Suprapubic skin (tissue), 4 donors: ENCODE results near the gene SLC9A9. TPM values are rescaled to one million over a fixed set of nuclear protein-coding genes. Genes with fewer than 3 reads are reported as not detected.

Experiments
- DNase-seq, 2 donors: peaks; one replicate each; pipeline ENCODE4 v3.0.0-alpha.2; 2019; ENCODE audit warnings: low spot score in 2 of 2
- H3K27ac ChIP-seq: fragments of 200-600 bp; sonication (generic); one replicate; pipeline ENCODE4 v1.5.1; 2019
- H3K27me3 ChIP-seq: fragments of 200-600 bp; sonication (generic); one replicate; pipeline ENCODE4 v1.5.1; 2019
- H3K36me3 ChIP-seq: fragments of 200-600 bp; sonication (generic); one replicate; pipeline ENCODE4 v1.5.1; 2019
- H3K4me1 ChIP-seq: fragments of 200-600 bp; sonication (generic); one replicate; pipeline ENCODE4 v1.5.1; 2019
- H3K4me3 ChIP-seq: fragments of 200-600 bp; sonication (generic); one replicate; pipeline ENCODE4 v1.5.1; 2019; ENCODE audit warnings: mild to moderate bottlenecking
- H3K9me3 ChIP-seq: fragments of 200-600 bp; sonication (generic); one replicate; pipeline ENCODE4 v1.5.1; 2019
- EP300 ChIP-seq: sonication (generic); formaldehyde crosslinking; IDR thresholded peaks from one replicate; pipeline ENCODE4 v1.6.1; 2017; ENCODE audit warnings: antibody characterized with exemption
- POLR2A ChIP-seq, 2 donors: fragments of 450-650 bp; IDR thresholded peaks; one replicate each; pipeline ENCODE4 v1.6.1; 2017; ENCODE audit warnings: antibody characterized with exemption in 2 of 2, mild to moderate bottlenecking in 2 of 2, moderate library complexity in 2 of 2
- POLR2AphosphoS5 ChIP-seq, 3 donors: sonication (generic); formaldehyde crosslinking; IDR thresholded peaks; one replicate each; pipeline ENCODE4 v1.6.1; 2017; ENCODE audit warnings: antibody characterized with exemption in 3 of 3
- whole genome bisulfite sequencing: methylation state at CpG from one replicate; pipeline ENCODE4 v1.1.5; 2018; 5-methylcytosine and 5-hydroxymethylcytosine counted together
- total RNA-seq, 4 donors: library from RNA; depleted of rRNA; stranded (reverse); fragments of >200 nt; gene quantifications; one replicate each; pipeline ENCODE4 v1.1.0, GENCODE V29; 2016
- TF ChIP-seq, protein P1 (sequence below), 2 donors: fragments of 200-600 bp in 1 of 2; fragments of 450-650 bp in 1 of 2; sonication (generic) in 1 of 2; IDR thresholded peaks; one replicate each; pipeline ENCODE4 v1.5.1; 2016 to 2019; ENCODE audit warnings: antibody characterized with exemption in 2 of 2, mild to moderate bottlenecking in 1 of 2, moderate library complexity in 1 of 2

SLC9A9 gene
- total RNA-seq, 4 donors from 2014 or later = 16.6 to 51.0 (median 30.0) TPM

DNA sequence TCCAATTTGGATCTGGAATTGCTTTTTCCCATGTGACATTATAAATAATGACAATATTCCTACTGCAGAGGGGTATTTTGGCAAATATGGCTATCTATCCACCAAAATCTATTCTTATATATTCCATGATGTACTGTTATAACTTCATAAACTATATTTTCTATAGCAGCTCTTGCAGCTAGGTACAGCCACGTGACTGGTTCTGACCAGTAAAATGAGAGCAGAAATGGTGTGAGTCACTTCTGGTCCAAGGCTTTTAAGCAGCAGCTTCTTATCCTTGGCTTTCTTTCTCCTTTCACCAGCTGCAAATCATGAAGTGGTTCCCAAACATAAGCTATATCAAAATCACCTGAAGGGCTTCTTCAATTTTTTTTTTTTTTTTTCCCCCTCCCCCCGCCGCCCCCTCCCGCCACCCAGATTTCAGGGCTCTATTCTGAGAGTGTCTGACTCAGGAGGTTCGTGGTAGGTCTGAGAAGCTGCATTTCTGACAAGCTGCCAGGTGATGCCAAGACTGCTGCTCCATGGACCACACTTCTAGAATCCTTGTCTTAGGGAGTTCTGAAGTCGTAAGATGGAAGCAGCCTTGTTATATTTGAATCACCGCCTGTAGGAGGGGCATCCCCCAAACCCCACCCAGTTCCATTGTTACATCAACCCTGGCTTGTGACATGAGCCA, 371.2 kb downstream of the SLC9A9 start:
- Histone ChIP-seq H3K4me1 (no peaks in the 10 kb centered on the region), H3K27me3 (no peaks in the 10 kb centered on the region), H3K27ac (no peak overlapping the region), H3K9me3 (no peaks in the 10 kb centered on the region), H3K4me3 (no peak overlapping the region), H3K36me3 (no peaks in the 10 kb centered on the region)
- no peak for DNase-seq
- TF ChIP-seq, protein P1, sequence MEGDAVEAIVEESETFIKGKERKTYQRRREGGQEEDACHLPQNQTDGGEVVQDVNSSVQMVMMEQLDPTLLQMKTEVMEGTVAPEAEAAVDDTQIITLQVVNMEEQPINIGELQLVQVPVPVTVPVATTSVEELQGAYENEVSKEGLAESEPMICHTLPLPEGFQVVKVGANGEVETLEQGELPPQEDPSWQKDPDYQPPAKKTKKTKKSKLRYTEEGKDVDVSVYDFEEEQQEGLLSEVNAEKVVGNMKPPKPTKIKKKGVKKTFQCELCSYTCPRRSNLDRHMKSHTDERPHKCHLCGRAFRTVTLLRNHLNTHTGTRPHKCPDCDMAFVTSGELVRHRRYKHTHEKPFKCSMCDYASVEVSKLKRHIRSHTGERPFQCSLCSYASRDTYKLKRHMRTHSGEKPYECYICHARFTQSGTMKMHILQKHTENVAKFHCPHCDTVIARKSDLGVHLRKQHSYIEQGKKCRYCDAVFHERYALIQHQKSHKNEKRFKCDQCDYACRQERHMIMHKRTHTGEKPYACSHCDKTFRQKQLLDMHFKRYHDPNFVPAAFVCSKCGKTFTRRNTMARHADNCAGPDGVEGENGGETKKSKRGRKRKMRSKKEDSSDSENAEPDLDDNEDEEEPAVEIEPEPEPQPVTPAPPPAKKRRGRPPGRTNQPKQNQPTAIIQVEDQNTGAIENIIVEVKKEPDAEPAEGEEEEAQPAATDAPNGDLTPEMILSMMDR (IDR thresholded peaks at IDR 0.05) = no peak
- TF ChIP-seq POLR2A (IDR thresholded peaks at IDR 0.05) = no peak
- no peak for TF ChIP-seq POLR2AphosphoS5 (IDR thresholded peaks at IDR 0.05)
- TF ChIP-seq EP300 = no peak
- 92% methylated on average over 7 of the region's 7 CpGs for WGBS

DNA sequence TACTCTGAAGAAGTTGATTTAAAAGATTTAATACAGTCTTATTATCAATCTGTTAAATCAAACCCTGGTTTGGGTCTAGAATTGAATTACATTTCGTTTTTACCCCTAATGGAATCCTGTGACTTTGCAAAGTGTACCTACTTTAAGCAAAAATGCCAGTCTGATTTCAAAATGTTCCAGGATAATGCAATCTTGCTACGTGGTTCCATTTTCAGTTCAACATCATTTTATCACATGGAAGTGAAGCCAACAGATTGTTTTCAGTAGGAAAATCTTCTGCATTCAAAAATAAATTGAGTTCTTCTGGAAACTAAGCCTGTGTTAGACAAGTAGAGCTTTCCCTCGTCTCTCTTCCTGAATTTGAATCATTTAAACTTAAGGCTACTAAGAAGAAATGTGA, 372.3 kb downstream of the SLC9A9 start:
- Histone ChIP-seq H3K27ac (no peak overlapping the region), H3K9me3 (no peaks in the 10 kb centered on the region), H3K4me1 (no peaks in the 10 kb centered on the region), H3K36me3 (no peaks in the 10 kb centered on the region), H3K27me3 (no peaks in the 10 kb centered on the region), H3K4me3 (no peak overlapping the region)
- TF ChIP-seq POLR2A (IDR thresholded peaks at IDR 0.05) (no peak), EP300 (no peak), POLR2AphosphoS5 (IDR thresholded peaks at IDR 0.05) (no peak)
- TF ChIP-seq, protein P1 (IDR thresholded peaks at IDR 0.05) = no peak
- 88% methylated on average over 3 of the region's 3 CpGs for WGBS
- DNase-seq = no peak

DNA sequence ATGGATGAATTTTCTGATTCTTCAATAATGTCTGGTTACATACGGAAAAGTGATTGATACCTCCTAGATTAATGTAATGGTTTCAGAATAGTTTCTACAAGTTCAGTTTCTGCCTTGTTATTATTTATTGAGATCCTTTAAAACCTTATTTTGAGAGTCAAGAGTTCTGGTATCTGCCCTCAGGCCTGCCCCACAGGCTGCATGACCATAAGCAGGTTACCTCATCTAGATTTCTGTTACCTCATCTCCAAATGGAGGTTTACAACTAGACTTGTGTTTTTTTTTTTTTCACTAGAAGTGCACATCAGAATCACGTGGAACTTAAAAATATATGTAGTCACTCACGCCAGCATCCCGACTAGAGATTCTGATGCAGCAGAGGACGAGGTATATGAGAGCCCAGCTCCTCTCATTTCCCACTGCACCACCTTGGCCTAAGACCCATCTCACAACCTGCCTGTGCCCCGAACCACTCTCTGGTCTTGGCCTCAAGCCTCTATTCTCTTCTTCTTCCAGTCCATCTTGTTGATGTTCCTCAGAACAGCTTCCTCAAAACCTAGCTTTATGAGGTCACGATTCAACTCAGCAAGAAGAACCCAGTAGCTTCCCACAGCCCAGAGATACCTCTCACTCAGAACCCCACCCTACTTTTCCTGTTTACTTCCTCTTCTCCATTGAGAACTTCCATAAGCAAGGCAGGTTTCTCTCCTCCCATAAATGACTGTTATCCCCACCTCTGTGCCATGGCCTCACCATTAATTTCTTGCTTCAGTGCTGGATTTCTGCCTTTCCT, 375.3 kb downstream of the SLC9A9 start:
- Histone ChIP-seq H3K9me3 (no peaks in the 10 kb centered on the region), H3K4me3 (no peak overlapping the region), H3K4me1 (no peaks in the 10 kb centered on the region), H3K36me3 (no peaks in the 10 kb centered on the region), H3K27ac (no peak overlapping the region), H3K27me3 (no peaks in the 10 kb centered on the region)
- TF ChIP-seq, protein P1 (IDR thresholded peaks at IDR 0.05) = no peak
- TF ChIP-seq POLR2AphosphoS5 (IDR thresholded peaks at IDR 0.05) (no peak), POLR2A (IDR thresholded peaks at IDR 0.05) (no peak), EP300 (no peak)
- 94% methylated on average over 7 of the region's 7 CpGs for WGBS
- DNase-seq = no peak

DNA sequence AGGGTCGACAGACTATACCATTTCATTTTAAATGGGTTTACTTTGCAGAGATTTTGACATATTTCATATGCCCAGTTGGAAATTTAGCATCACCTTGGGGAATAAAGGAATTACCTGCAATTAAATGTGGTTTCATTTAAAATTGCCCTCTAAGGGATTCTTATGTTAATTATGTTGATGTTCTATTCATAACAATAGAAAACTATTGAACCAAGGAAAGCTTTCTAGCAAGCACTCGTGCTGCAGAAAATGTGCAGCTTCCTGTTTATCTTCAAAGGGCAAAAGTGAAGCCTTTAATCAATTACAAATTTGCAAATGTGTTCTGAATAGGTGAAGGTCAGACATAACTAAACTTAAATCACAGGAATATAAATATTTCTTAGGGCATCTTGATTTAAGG, 376.6 kb downstream of the SLC9A9 start:
- Histone ChIP-seq H3K4me3 (no peak overlapping the region), H3K9me3 (no peaks in the 10 kb centered on the region), H3K27ac (no peak overlapping the region), H3K36me3 (peaks cover 3% of the 10 kb centered on the region), H3K27me3 (no peaks in the 10 kb centered on the region), H3K4me1 (no peaks in the 10 kb centered on the region)
- WGBS = 76% methylated on average over 2 of the region's 2 CpGs
- TF ChIP-seq EP300 (no peak), POLR2A (IDR thresholded peaks at IDR 0.05) (no peak), POLR2AphosphoS5 (IDR thresholded peaks at IDR 0.05) (no peak)
- TF ChIP-seq, protein P1 (IDR thresholded peaks at IDR 0.05) = no peak
- no peak for DNase-seq

DNA sequence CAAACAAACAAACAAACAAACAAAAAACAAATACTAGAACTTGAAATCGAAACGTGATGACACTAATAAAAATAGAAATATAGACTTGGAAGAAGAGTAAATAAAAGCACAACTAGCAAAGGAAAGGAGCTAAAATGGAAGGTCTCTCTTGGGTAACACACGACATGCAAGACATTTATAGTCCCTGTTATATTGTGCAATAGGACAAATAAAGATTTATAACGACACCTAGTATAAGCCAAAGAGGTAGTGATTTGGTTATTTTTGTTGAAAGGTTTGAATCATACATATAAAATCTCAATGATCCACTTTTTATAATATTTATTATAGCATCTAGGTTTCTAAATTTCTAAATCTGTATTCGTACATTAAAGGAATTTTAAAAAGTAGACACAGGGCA, 379.1 kb downstream of the SLC9A9 start:
- Histone ChIP-seq H3K4me3 (no peak overlapping the region), H3K27me3 (no peaks in the 10 kb centered on the region), H3K4me1 (no peaks in the 10 kb centered on the region), H3K27ac (no peak overlapping the region), H3K9me3 (no peaks in the 10 kb centered on the region), H3K36me3 (peaks cover 10% of the 10 kb centered on the region)
- DNase-seq = no peak
- TF ChIP-seq EP300 = no peak
- TF ChIP-seq POLR2AphosphoS5 (IDR thresholded peaks at IDR 0.05) = no peak
- no peak for TF ChIP-seq POLR2A (IDR thresholded peaks at IDR 0.05)
- TF ChIP-seq, protein P1 (IDR thresholded peaks at IDR 0.05) = no peak
- 71% methylated on average over 5 of the region's 5 CpGs for WGBS
